HG02759 (cell line): ENCODE data around the gene WBP2.
"Not testable (repeated sequence)": the region's sequence is repeated elsewhere in the genome, so short reads cannot be mapped to it uniquely, and the experiment has no call there.

ENCODE experiments used
- ATAC-seq: cut with Tn5 transposase; IDR thresholded peaks from one replicate; pipeline ENCODE4 v1.9.1; 2021; ENCODE audit warnings: mild to moderate bottlenecking, moderate library complexity; ENCODE audit not compliant: unreplicated experiment

WBP2 gene

GRCh38 chr17:75868730-75869281 lies 13.7 kb upstream of the WBP2 start:
- not testable (repeated sequence) for ATAC-seq

GRCh38 chr17:75865404-75866188 lies 10.5 kb upstream of the WBP2 start:
- not testable (repeated sequence) for ATAC-seq

GRCh38 chr17:75864887-75865286 lies 9.8 kb upstream of the WBP2 start:
- peak; percentile 11 for ATAC-seq

GRCh38 chr17:75864448-75864871 lies 9.3 kb upstream of the WBP2 start:
- ATAC-seq = peak; percentile 80

- no peak for ATAC-seq
Observed at GRCh38 chr17:75861927-75862317, 6.8 kb upstream of the WBP2 start.

- not testable (repeated sequence) for ATAC-seq
Observed at GRCh38 chr17:75859358-75859757, 4.2 kb upstream of the WBP2 start.

GRCh38 chr17:75856062-75856756 lies 1.1 kb upstream of the WBP2 start:
- ATAC-seq = no peak

- no peak for ATAC-seq
Observed at GRCh38 chr17:75854881-75855309, 240 bp downstream of the WBP2 start.

- no peak for ATAC-seq
Observed at GRCh38 chr17:75854101-75854748, 910 bp downstream of the WBP2 start.

- ATAC-seq = no peak
Observed at GRCh38 chr17:75853433-75853832, 1.7 kb downstream of the WBP2 start.

- ATAC-seq = not testable (repeated sequence)
Observed at GRCh38 chr17:75851693-75851991, 3.5 kb downstream of the WBP2 start.

GRCh38 chr17:75850928-75851692 lies 4.0 kb downstream of the WBP2 start:
- ATAC-seq = no peak

GRCh38 chr17:75849724-75850123 lies 5.4 kb downstream of the WBP2 start:
- no peak for ATAC-seq

GRCh38 chr17:75849279-75849646 lies 5.9 kb downstream of the WBP2 start:
- no peak for ATAC-seq

- no peak for ATAC-seq
Observed at GRCh38 chr17:75848523-75849278, 6.4 kb downstream of the WBP2 start.

GRCh38 chr17:75847614-75848522 lies 7.3 kb downstream of the WBP2 start:
- no peak for ATAC-seq

- no peak for ATAC-seq
Observed at GRCh38 chr17:75846692-75847613, 8.2 kb downstream of the WBP2 start.
